HepG2 (cell line): ENCODE results near the gene CNOT2. TPM values are rescaled to one million over a fixed set of nuclear protein-coding genes. Genes with fewer than 3 reads are reported as not detected.

Experiments
- ATAC-seq: fragments of 200-7000 bp; cut with Tn5 transposase; 3 replicates; pipeline ENCODE4 v1.9.1; 2020; ENCODE audit warnings: mild to moderate bottlenecking, moderate library complexity
- BruUV-seq: library from RNA; stranded (reverse); fragments of 400-500 nt; replicated peaks from 2 replicates; lab custom pipeline; 2021; lab: Mats Ljungman, UMichigan
- CTCF ChIA-PET: fragments of 300-600 bp; formaldehyde crosslinking; extraction: SDS; loops from one replicate; lab custom pipeline; 2021; ENCODE audit warnings: low total read pairs, inconsistent platforms, low intra/inter-chr PET ratio; lab: Yijun Ruan, JAX
- POLR2A ChIA-PET: fragments of 350-600 bp; sonication (Branson Sonifier 250); formaldehyde crosslinking; loops from one replicate; lab custom pipeline; 2020; ENCODE audit warnings: antibody characterized with exemption, inconsistent platforms; lab: Yijun Ruan, JAX
- DNase-seq: peaks from one replicate; pipeline ENCODE4 v3.0.0-alpha.2; 2015; ENCODE audit warnings: low spot score
- FAIRE-seq: peaks from 3 replicates; lab custom pipeline; 2011; peaks lifted over from hg19 to GRCh38; lab: Jason Lieb, UNC
- H2AFZ ChIP-seq: one replicate; pipeline ENCODE4 v1.6.1; 2011; ENCODE audit warnings: low read length, inconsistent platforms
- H3K27ac ChIP-seq: fragments of 300-600 bp; 3 replicates; pipeline ENCODE4 v1.8.0; 2011; ENCODE audit warnings: mixed run types, mild to moderate bottlenecking, mixed read lengths, low read length, inconsistent platforms; ENCODE audit not compliant: insufficient read depth; ENCODE audit errors: extremely low read length
- H3K27me3 ChIP-seq, 2 experiments: fragments of 200-600 bp in 1 of 2; 2 replicates in 1 of 2; 3 replicates in 1 of 2; pipeline versions ENCODE4 v1.6.0 to v1.8.0; 2011; ENCODE audit warnings: low read length in 2 of 2, mild to moderate bottlenecking in 2 of 2, moderate library complexity in 2 of 2, inconsistent platforms in 1 of 2; ENCODE audit not compliant: insufficient read depth in 2 of 2, control insufficient read depth in 1 of 2
- H3K36me3 ChIP-seq, 2 experiments: fragments of 200-600 bp in 1 of 2; replicated peaks in 1 of 2; 2 replicates in 1 of 2; 3 replicates in 1 of 2; pipeline versions ENCODE4 v1.5.1 to v1.8.0; 2011; ENCODE audit warnings: low read length in 2 of 2, inconsistent platforms in 1 of 2; ENCODE audit not compliant: insufficient read depth in 2 of 2, control insufficient read depth in 1 of 2
- H3K4me1 ChIP-seq: 2 replicates; pipeline ENCODE4 v1.5.1; 2012; ENCODE audit warnings: low read length, inconsistent platforms; ENCODE audit not compliant: insufficient read depth
- H3K4me2 ChIP-seq: 2 replicates; pipeline ENCODE4 v1.6.0; 2011; ENCODE audit warnings: low read depth, low read length, inconsistent platforms
- H3K4me3 ChIP-seq, 3 experiments: fragments of 200-600 bp in 1 of 3; sonication (generic), shearing (Covaris generic) in 1 of 3; replicated peaks in 1 of 3; 2 replicates each; pipeline ENCODE4 v1.5.1; 2011 to 2016; ENCODE audit warnings: low read length in 3 of 3, inconsistent platforms in 2 of 3, low read depth in 2 of 3, mild to moderate bottlenecking in 2 of 3, control low read depth in 1 of 3, mixed read lengths in 1 of 3; ENCODE audit not compliant: insufficient read depth in 1 of 3
- H3K79me2 ChIP-seq: one replicate; pipeline ENCODE4 v1.6.1; 2011; ENCODE audit warnings: low read length, inconsistent platforms; ENCODE audit not compliant: insufficient read depth
- H3K9ac ChIP-seq: 2 replicates; pipeline ENCODE4 v1.6.0; 2011; ENCODE audit warnings: mild to moderate bottlenecking, low read depth, low read length, inconsistent platforms; ENCODE audit not compliant: insufficient read depth
- H3K9me3 ChIP-seq: 2 replicates; pipeline ENCODE4 v1.5.1; 2012; ENCODE audit warnings: mild to moderate bottlenecking, low read length
- H4K20me1 ChIP-seq: 2 replicates; pipeline ENCODE4 v1.6.0; 2011; ENCODE audit warnings: inconsistent platforms, mild to moderate bottlenecking, low read length, moderate library complexity; ENCODE audit not compliant: insufficient read depth
- EP300 ChIP-seq, 3 experiments: sonication (generic) in 1 of 3; formaldehyde crosslinking in 1 of 3; IDR thresholded peaks; 2 replicates each; pipeline versions ENCODE4 v1.5.1 to v1.6.1; 2011 to 2020; ENCODE audit warnings: low read depth in 2 of 3, low read length in 2 of 3, borderline replicate concordance in 1 of 3, improper control_type of control experiment in 1 of 3, mild to moderate bottlenecking in 1 of 3, missing genetic modification reagents in 1 of 3, moderate library complexity in 1 of 3
- KDM4B ChIP-seq: sonication (generic); formaldehyde crosslinking; IDR thresholded peaks from 2 replicates; pipeline ENCODE4 v1.4.0; 2020; ENCODE audit warnings: missing genetic modification reagents
- PRDM15 ChIP-seq: sonication (generic); formaldehyde crosslinking; IDR thresholded peaks from 2 replicates; pipeline ENCODE4 v1.4.0; 2020; ENCODE audit warnings: missing genetic modification reagents
- TAF15 ChIP-seq: fragments of 200-400 bp; formaldehyde crosslinking; IDR thresholded peaks from one replicate; pipeline ENCODE4 v1.6.1; 2018; ENCODE audit warnings: mild to moderate bottlenecking, low read depth, low read length; ENCODE audit not compliant: poor library complexity, severe bottlenecking
- ZNF512B ChIP-seq: sonication (generic); formaldehyde crosslinking; IDR thresholded peaks from 2 replicates; pipeline ENCODE4 v1.5.1; 2020; ENCODE audit warnings: missing genetic modification reagents, mild to moderate bottlenecking, borderline replicate concordance
- ZNF646 ChIP-seq: sonication (generic); formaldehyde crosslinking; IDR thresholded peaks from 2 replicates; pipeline ENCODE4 v1.9.0; 2021; ENCODE audit warnings: mild to moderate bottlenecking, missing genetic modification reagents
- ZSCAN30 ChIP-seq: sonication (generic); formaldehyde crosslinking; IDR thresholded peaks from 2 replicates; pipeline ENCODE4 v1.5.0; 2020; ENCODE audit warnings: mild to moderate bottlenecking, missing genetic modification reagents
- WGBS: methylation state at CpG from one replicate; pipeline ENCODE4 v1.1.6; 2017; ENCODE audit warnings: low lambda C conversion rate; 5-methylcytosine and 5-hydroxymethylcytosine counted together
- in situ Hi-C: cut with HindIII; loops from 2 replicates; pipeline ENCODE4 v1.10.0; 2017; ENCODE audit warnings: low pct_unique_long_range_greater_than_20kb; ENCODE audit not compliant: extremely low pct_ligation_motif_present
- intact Hi-C: fragments of 100-400 bp; cut with micrococcal nuclease; formaldehyde crosslinking; loops from one replicate; pipeline ENCODE4 v1.10.0; 2022; ENCODE audit not compliant: unreplicated experiment
- polyA plus RNA-seq, 8 experiments: library from polyadenylated mRNA; depleted of rRNA in 3 of 8; stranded (reverse) in 7 of 8; unstranded in 1 of 8; fragments of >200 nt; fragmentation: Illumina TruSeq in 4 of 8; extraction: Trizol in 4 of 8; gene quantifications; 2 replicates each; pipeline versions ENCODE4 v1.2.1 to v1.2.3, GENCODE V29; 2011 to 2016; ENCODE audit warnings: low read depth in 4 of 8, missing spikeins in 1 of 8, mixed read lengths in 1 of 8; ENCODE audit not compliant: insufficient read depth in 1 of 8
- total RNA-seq, 5 experiments: library from RNA; depleted of rRNA; stranded (reverse); fragments of >200 nt; fragmentation: Illumina TruSeq; extraction: Trizol; gene quantifications; 2 replicates each; pipeline ENCODE4 v1.2.3, GENCODE V29; 2016; ENCODE audit warnings: low read depth in 1 of 5

Gene CNOT2
- total and polyA plus RNA-seq, 2 of the 13 experiments (the other 11 are each of a cell fraction or from before 2014, with no cell fraction given), result 54.5 to 76.6 TPM

- CTCF ChIA-PET, result no interaction called here
- 20% methylated on average over 3 of the region's 3 CpGs for WGBS
- POLR2A ChIA-PET, result no interaction called here
- Histone ChIP-seq H3K27ac (no peak overlapping the region), H2AFZ (no peak overlapping the region), H4K20me1 (no peaks in the 10 kb centered on the region), H3K36me3 (no peaks in the 10 kb centered on the region), H3K4me1 (no peaks in the 10 kb centered on the region), H3K9me3 (no peaks in the 10 kb centered on the region), H3K4me3 (no peak overlapping the region), H3K79me2 (no peaks in the 10 kb centered on the region), H3K27me3 (no peaks in the 10 kb centered on the region), H3K9ac (no peak overlapping the region), H3K4me2 (no peak overlapping the region)
- ATAC-seq (no peak), FAIRE-seq (no peak), DNase-seq (no peak)
- intact Hi-C loops (no loop called here), in situ Hi-C loops (no loop called here)
- BruUV-seq, result no TSS peak
- TF ChIP-seq PRDM15 (CRISPR knock-in tag) (no peak), KDM4B (CRISPR knock-in tag) (no peak), TAF15 (no peak), EP300 (IDR thresholded peaks at IDR 0.05; ENCODE audit: low read depth in 2 of 2, low read length in 2 of 2) (no peak), EP300 (CRISPR knock-in tag; IDR thresholded peaks at IDR 0.05; ENCODE audit: borderline replicate concordance) (no peak), ZNF646 (CRISPR knock-in tag) (no peak), ZNF512B (CRISPR knock-in tag) (no peak), ZSCAN30 (CRISPR knock-in tag) (no peak)
Measured at GRCh38 chr12:70383886-70384285, 140.7 kb downstream of the CNOT2 start.
